ENCODE measurements around the gene DLEC1.

- TF ChIP-seq CTCF (IDR thresholded peaks at IDR 0.05): no peak
- TF ChIP-seq POLR2A (IDR thresholded peaks at IDR 0.05): no peak
Measured at GRCh38 chr3:38133557-38134405, 94.8 kb downstream of the DLEC1 start.
